IMR-90 (cell line): ENCODE data around the gene TMEM63B. TPM values are rescaled to one million over a fixed set of nuclear protein-coding genes. Genes with fewer than 3 reads are reported as not detected.

Experiments
- ATAC-seq: fragments of 200-7000 bp; cut with Tn5 transposase; 2 replicates; pipeline ENCODE4 v1.9.1; 2020; ENCODE audit warnings: low read depth, mild to moderate bottlenecking, moderate library complexity
- BruUV-seq: library from RNA; stranded (reverse); fragments of 400-500 nt; replicated peaks from 2 replicates; lab custom pipeline; 2021; lab: Mats Ljungman, UMichigan
- CTCF ChIA-PET: fragments of 300-600 bp; formaldehyde crosslinking; extraction: SDS; loops from one replicate; lab custom pipeline; 2021; ENCODE audit warnings: antibody characterized with exemption; lab: Yijun Ruan, JAX
- POLR2A ChIA-PET: fragments of 300-600 bp; sonication (Branson Sonifier 250); formaldehyde crosslinking; loops from one replicate; lab custom pipeline; 2022; ENCODE audit warnings: antibody characterized with exemption; ENCODE audit not compliant: unreplicated experiment; lab: Charles Lee
- DNase-seq: peaks from one replicate; pipeline ENCODE4 v3.0.0; 2013
- H2AFZ ChIP-seq: replicated peaks from 2 replicates; pipeline ENCODE3; 2013; ENCODE audit warnings: low read length, mild to moderate bottlenecking; ENCODE audit not compliant: poor library complexity
- H2AK5ac ChIP-seq: 2 replicates; pipeline ENCODE4 v1.6.1; 2013; ENCODE audit warnings: low read depth, low read length, inconsistent platforms
- H2AK9ac ChIP-seq: replicated peaks from 2 replicates; pipeline ENCODE3; 2013; ENCODE audit warnings: mild to moderate bottlenecking, low read depth, low read length, moderate library complexity; ENCODE audit not compliant: poor library complexity
- H2BK120ac ChIP-seq: 2 replicates; pipeline ENCODE4 v1.6.1; 2013; ENCODE audit warnings: low read depth, low read length, inconsistent platforms
- H2BK15ac ChIP-seq: 3 replicates; pipeline ENCODE4 v1.6.1; 2013; ENCODE audit warnings: low read depth, low read length, inconsistent platforms
- H2BK20ac ChIP-seq: 2 replicates; pipeline ENCODE4 v1.6.1; 2013; ENCODE audit warnings: low read depth, mild to moderate bottlenecking, inconsistent platforms, low read length, moderate library complexity
- H2BK5ac ChIP-seq: 2 replicates; pipeline ENCODE4 v1.6.1; 2013; ENCODE audit warnings: mild to moderate bottlenecking, low read depth, low read length, inconsistent platforms; ENCODE audit not compliant: poor library complexity, severe bottlenecking
- H3K14ac ChIP-seq: replicated peaks from 2 replicates; pipeline ENCODE4 v1.6.1; 2013; ENCODE audit warnings: low read depth, low read length, inconsistent platforms
- H3K18ac ChIP-seq: 2 replicates; pipeline ENCODE4 v1.6.1; 2013; ENCODE audit warnings: low read depth, low read length, control low read depth
- H3K23ac ChIP-seq: 2 replicates; pipeline ENCODE4 v1.6.1; 2013; ENCODE audit warnings: low read depth, low read length, inconsistent platforms
- H3K27ac ChIP-seq: 2 replicates; pipeline ENCODE4 v1.5.1; 2013; ENCODE audit warnings: mild to moderate bottlenecking, control low read depth, low read length; ENCODE audit not compliant: insufficient read depth
- H3K27me3 ChIP-seq: 2 replicates; pipeline ENCODE4 v1.6.1; 2013; ENCODE audit warnings: low read length; ENCODE audit not compliant: control insufficient read depth, insufficient read depth
- H3K36me3 ChIP-seq: 2 replicates; pipeline ENCODE4 v1.6.1; 2013; ENCODE audit warnings: low read length, mixed read lengths; ENCODE audit not compliant: control insufficient read depth, insufficient read depth
- H3K4ac ChIP-seq: 2 replicates; pipeline ENCODE4 v1.6.1; 2013; ENCODE audit warnings: low read depth, low read length, inconsistent platforms
- H3K4me1 ChIP-seq: 2 replicates; pipeline ENCODE4 v1.6.1; 2013; ENCODE audit warnings: low read length, mixed read lengths; ENCODE audit not compliant: control insufficient read depth, insufficient read depth
- H3K4me2 ChIP-seq: 2 replicates; pipeline ENCODE4 v1.6.1; 2013; ENCODE audit warnings: low read depth, mild to moderate bottlenecking, control low read depth, low read length, moderate library complexity
- H3K4me3 ChIP-seq: 2 replicates; pipeline ENCODE4 v1.5.1; 2013; ENCODE audit warnings: low read depth, mild to moderate bottlenecking, control low read depth, low read length, moderate library complexity; ENCODE audit not compliant: insufficient read depth
- H3K56ac ChIP-seq: 2 replicates; pipeline ENCODE4 v1.6.1; 2013; ENCODE audit warnings: low read length, inconsistent platforms; ENCODE audit not compliant: insufficient read depth; ENCODE audit errors: extremely low read depth
- H3K79me1 ChIP-seq, 2 experiments: 2 replicates each; pipeline ENCODE4 v1.6.1; 2013; ENCODE audit warnings: low read length in 2 of 2, inconsistent platforms in 1 of 2, low read depth in 1 of 2
- H3K9ac ChIP-seq: 2 replicates; pipeline ENCODE4 v1.6.1; 2013; ENCODE audit warnings: low read depth, low read length, control low read depth
- H3K9me1 ChIP-seq: 2 replicates; pipeline ENCODE4 v1.6.1; 2013; ENCODE audit warnings: low read length, inconsistent platforms; ENCODE audit not compliant: insufficient read depth
- H3K9me3 ChIP-seq: 2 replicates; pipeline ENCODE4 v1.6.1; 2013; ENCODE audit warnings: low read length; ENCODE audit not compliant: control insufficient read depth, insufficient read depth
- H4K20me1 ChIP-seq: 2 replicates; pipeline ENCODE4 v1.6.1; 2013; ENCODE audit warnings: low read length, inconsistent platforms; ENCODE audit not compliant: insufficient read depth
- H4K5ac ChIP-seq: 2 replicates; pipeline ENCODE4 v1.6.1; 2013; ENCODE audit warnings: mild to moderate bottlenecking, low read depth, low read length, control low read depth
- H4K8ac ChIP-seq, 2 experiments: 2 replicates each; pipeline ENCODE4 v1.6.1; 2013; ENCODE audit warnings: low read depth in 2 of 2, low read length in 2 of 2, control low read depth in 1 of 2, inconsistent platforms in 1 of 2
- H4K91ac ChIP-seq: 2 replicates; pipeline ENCODE4 v1.6.1; 2013; ENCODE audit warnings: low read depth, low read length, inconsistent platforms; ENCODE audit not compliant: insufficient read depth
- CHD1 ChIP-seq: IDR thresholded peaks from 2 replicates; pipeline ENCODE4 v1.6.1; 2012; ENCODE audit warnings: low read depth, low read length, improper control_type of control experiment
- FOS ChIP-seq: fragments of 150-350 bp; IDR thresholded peaks from 2 replicates; pipeline ENCODE4 v1.6.1; 2016; ENCODE audit warnings: low read depth, low read length
- MAFK ChIP-seq: IDR thresholded peaks from 2 replicates; pipeline ENCODE4 v1.6.1; 2012; ENCODE audit warnings: low read depth, low read length, improper control_type of control experiment
- MAZ ChIP-seq: IDR thresholded peaks from 2 replicates; pipeline ENCODE4 v1.6.1; 2012; ENCODE audit warnings: low read depth, mild to moderate bottlenecking, low read length, improper control_type of control experiment, moderate library complexity, borderline replicate concordance
- MXI1 ChIP-seq: IDR thresholded peaks from 2 replicates; pipeline ENCODE4 v1.6.1; 2012; ENCODE audit warnings: low read depth, mild to moderate bottlenecking, low read length, moderate library complexity, borderline replicate concordance
- NFE2L2 ChIP-seq: fragments of 150-350 bp; IDR thresholded peaks from 2 replicates; pipeline ENCODE4 v1.6.1; 2016; ENCODE audit warnings: low read depth, mild to moderate bottlenecking, low read length
- POLR2A ChIP-seq: IDR thresholded peaks from 2 replicates; pipeline ENCODE4 v1.6.1; 2012; ENCODE audit warnings: mild to moderate bottlenecking, low read depth, low read length
- RAD21 ChIP-seq: IDR thresholded peaks from 2 replicates; pipeline ENCODE4 v1.6.1; 2012; ENCODE audit warnings: low read length, improper control_type of control experiment
- RCOR1 ChIP-seq: IDR thresholded peaks from 2 replicates; pipeline ENCODE4 v1.6.1; 2012; ENCODE audit warnings: mild to moderate bottlenecking, low read length, improper control_type of control experiment; ENCODE audit not compliant: insufficient replicate concordance
- RFX5 ChIP-seq: IDR thresholded peaks from 2 replicates; pipeline ENCODE4 v1.8.0; 2012; ENCODE audit warnings: low read depth, mild to moderate bottlenecking, low read length, moderate library complexity
- SMC3 ChIP-seq: fragments of 150-350 bp; IDR thresholded peaks from 2 replicates; pipeline ENCODE4 v1.6.1; 2016; ENCODE audit warnings: low read depth, mild to moderate bottlenecking, antibody characterized with exemption, low read length, moderate library complexity
- USF2 ChIP-seq: fragments of 150-350 bp; IDR thresholded peaks from 2 replicates; pipeline ENCODE4 v1.6.1; 2017; ENCODE audit warnings: mild to moderate bottlenecking, antibody characterized with exemption, low read length, low read depth
- WGBS, 2 experiments: methylation state at CpG; one replicate each; pipeline versions ENCODE4 v1.1.5 to v1.1.7; 2013; ENCODE audit warnings: missing lambda C conversion rate in 2 of 2; ENCODE audit not compliant: insufficient read length in 1 of 2; ENCODE audit errors: extremely low coverage in 2 of 2; 5-methylcytosine and 5-hydroxymethylcytosine counted together
- dilution Hi-C: fragments of 300-500 bp; cut with HindIII; formaldehyde crosslinking; loops from one replicate; pipeline ENCODE4 v1.14.3; 2018; ENCODE audit warnings: low sequenced_read_pairs; ENCODE audit not compliant: unreplicated experiment
- in situ Hi-C: fragments of 300-500 bp; cut with MboI; formaldehyde crosslinking; loops from 3 replicates; pipeline ENCODE4 v1.14.3; 2019; ENCODE audit warnings: low sequenced_read_pairs, inconsistent platforms, mixed read lengths
- intact Hi-C: fragments of 100-400 bp; cut with micrococcal nuclease; formaldehyde crosslinking; loops from 2 replicates; pipeline ENCODE4 v1.10.0; 2022
- polyA plus RNA-seq, 3 experiments: library from polyadenylated mRNA; depleted of rRNA; stranded (reverse); fragments of >200 nt; gene quantifications; 2 replicates each; pipeline ENCODE4 v1.2.3, GENCODE V29; 2012; ENCODE audit warnings: low replicate concordance in 1 of 3
- total RNA-seq: library from RNA; depleted of rRNA; stranded (reverse); fragments of >200 nt; gene quantifications from 2 replicates; pipeline ENCODE4 v1.2.3, GENCODE V29; 2012
- TF ChIP-seq, protein P1 (sequence below): conservative IDR thresholded peaks from 2 replicates; pipeline ENCODE4 v1.5.1; 2012; ENCODE audit warnings: mild to moderate bottlenecking, low read depth, low read length, improper control_type of control experiment
- TF ChIP-seq, protein P2 (sequence below): fragments of 150-350 bp; IDR thresholded peaks from 2 replicates; pipeline ENCODE4 v1.6.1; 2016; ENCODE audit warnings: low read depth, mild to moderate bottlenecking, low read length, moderate library complexity, borderline replicate concordance

TMEM63B gene
- total and polyA plus RNA-seq, 2 of the 4 experiments (the other 2 are of a cell fraction): 12.2 to 42.6 TPM

- dilution Hi-C loops (no loop called here), intact Hi-C loops (no loop called here), in situ Hi-C loops (no loop called here)
- no peak overlapping the region for H3K56ac ChIP-seq
- H3K9me1 ChIP-seq: no peaks in the 10 kb centered on the region
- no peak overlapping the region for H3K27ac ChIP-seq
- WGBS, 2 experiments: 100% methylated on average over 3 of the region's 7 CpGs; no CpG with 5 or more reads in 1 of the 2 experiments
- H3K9me3 ChIP-seq: no peaks in the 10 kb centered on the region
- no peak overlapping the region for H3K4me3 ChIP-seq
- no peak overlapping the region for H2BK120ac ChIP-seq
- no peak overlapping the region for H2AK5ac ChIP-seq
- CTCF ChIA-PET: interaction anchor here (1.1 kb wide), 1 partner anchor 24 kb away, joined by 3 read pairs; no protein-coding TSS in a partner anchor
- no peak overlapping the region for H2BK20ac ChIP-seq
- POLR2A ChIA-PET: no interaction called here
- H3K79me1 ChIP-seq: peaks cover 0 to 6% of the 10 kb centered on the region in 2 experiments; a peak in 2 of 4 replicates
- no peak overlapping the region for H4K5ac ChIP-seq
- H2BK15ac ChIP-seq: no peak overlapping the region
- H3K4me2 ChIP-seq: no peak overlapping the region
- no peak overlapping the region for H2AFZ ChIP-seq
- no TSS peak for BruUV-seq
- DNase-seq (no peak), ATAC-seq (no peak)
- no peak overlapping the region for H4K8ac ChIP-seq
- H3K9ac ChIP-seq: no peak overlapping the region
- H3K23ac ChIP-seq: no peak overlapping the region
- TF ChIP-seq NFE2L2 (no peak), MAFK (no peak), POLR2A (no peak), MXI1 (no peak), MAZ (no peak), SMC3 (no peak), FOS (no peak), RAD21 (no peak), USF2 (no peak), CHD1 (no peak), RCOR1 (no peak), RFX5 (no peak)
- TF ChIP-seq, protein P1, sequence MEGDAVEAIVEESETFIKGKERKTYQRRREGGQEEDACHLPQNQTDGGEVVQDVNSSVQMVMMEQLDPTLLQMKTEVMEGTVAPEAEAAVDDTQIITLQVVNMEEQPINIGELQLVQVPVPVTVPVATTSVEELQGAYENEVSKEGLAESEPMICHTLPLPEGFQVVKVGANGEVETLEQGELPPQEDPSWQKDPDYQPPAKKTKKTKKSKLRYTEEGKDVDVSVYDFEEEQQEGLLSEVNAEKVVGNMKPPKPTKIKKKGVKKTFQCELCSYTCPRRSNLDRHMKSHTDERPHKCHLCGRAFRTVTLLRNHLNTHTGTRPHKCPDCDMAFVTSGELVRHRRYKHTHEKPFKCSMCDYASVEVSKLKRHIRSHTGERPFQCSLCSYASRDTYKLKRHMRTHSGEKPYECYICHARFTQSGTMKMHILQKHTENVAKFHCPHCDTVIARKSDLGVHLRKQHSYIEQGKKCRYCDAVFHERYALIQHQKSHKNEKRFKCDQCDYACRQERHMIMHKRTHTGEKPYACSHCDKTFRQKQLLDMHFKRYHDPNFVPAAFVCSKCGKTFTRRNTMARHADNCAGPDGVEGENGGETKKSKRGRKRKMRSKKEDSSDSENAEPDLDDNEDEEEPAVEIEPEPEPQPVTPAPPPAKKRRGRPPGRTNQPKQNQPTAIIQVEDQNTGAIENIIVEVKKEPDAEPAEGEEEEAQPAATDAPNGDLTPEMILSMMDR: no peak
- TF ChIP-seq, protein P2, sequence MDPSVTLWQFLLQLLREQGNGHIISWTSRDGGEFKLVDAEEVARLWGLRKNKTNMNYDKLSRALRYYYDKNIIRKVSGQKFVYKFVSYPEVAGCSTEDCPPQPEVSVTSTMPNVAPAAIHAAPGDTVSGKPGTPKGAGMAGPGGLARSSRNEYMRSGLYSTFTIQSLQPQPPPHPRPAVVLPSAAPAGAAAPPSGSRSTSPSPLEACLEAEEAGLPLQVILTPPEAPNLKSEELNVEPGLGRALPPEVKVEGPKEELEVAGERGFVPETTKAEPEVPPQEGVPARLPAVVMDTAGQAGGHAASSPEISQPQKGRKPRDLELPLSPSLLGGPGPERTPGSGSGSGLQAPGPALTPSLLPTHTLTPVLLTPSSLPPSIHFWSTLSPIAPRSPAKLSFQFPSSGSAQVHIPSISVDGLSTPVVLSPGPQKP: no peak
- peaks cover 9% of the 10 kb centered on the region for H4K20me1 ChIP-seq
- no peaks in the 10 kb centered on the region for H3K27me3 ChIP-seq
- no peak overlapping the region for H2AK9ac ChIP-seq
- peaks cover 6% of the 10 kb centered on the region; the same call in 1 of the 2 replicates for H3K36me3 ChIP-seq
- no peak overlapping the region for H3K18ac ChIP-seq
- H3K14ac ChIP-seq: no peak overlapping the region
- no peak overlapping the region for H2BK5ac ChIP-seq
- no peak overlapping the region for H4K91ac ChIP-seq
- no peak overlapping the region for H3K4ac ChIP-seq
- H3K4me1 ChIP-seq: peaks cover under 1% of the 10 kb centered on the region; the same call in 1 of the 2 replicates
These were observed 35.1 kb upstream of the TMEM63B start for GRCh38 chr6:44091981-44092884.
